COLO829 (cell line): Measurements from ENCODE around the gene AFF2.
A peak's percentile ranks its signal among the peaks of the same experiment; 100 is the strongest.

ENCODE experiments used
- DNase-seq: peaks from one replicate; pipeline ENCODE4 v3.0.0; 2012; ENCODE audit warnings: low spot score

AFF2 gene

GRCh38 chrX:148588649-148589310 lies 88.4 kb downstream of the AFF2 start:
- DNase-seq = no peak

GRCh38 chrX:148592595-148592994 lies 92.2 kb downstream of the AFF2 start:
- no peak for DNase-seq

- no peak for DNase-seq
Observed at GRCh38 chrX:148593146-148593545, 92.7 kb downstream of the AFF2 start.

GRCh38 chrX:148593987-148594386 lies 93.6 kb downstream of the AFF2 start:
- DNase-seq = no peak

- no peak for DNase-seq
Observed at GRCh38 chrX:148599404-148599803, 99.0 kb downstream of the AFF2 start.

- DNase-seq = no peak
Observed at GRCh38 chrX:148600131-148600530, 99.7 kb downstream of the AFF2 start.

GRCh38 chrX:148600581-148600980 lies 100.2 kb downstream of the AFF2 start:
- DNase-seq = no peak

- DNase-seq = peak; percentile 3
Observed at GRCh38 chrX:148601034-148601433, 100.6 kb downstream of the AFF2 start.

GRCh38 chrX:148609515-148610327 lies 109.3 kb downstream of the AFF2 start:
- no peak for DNase-seq

GRCh38 chrX:148610328-148610698 lies 109.9 kb downstream of the AFF2 start:
- DNase-seq = no peak

- DNase-seq = no peak
Observed at GRCh38 chrX:148611993-148612392, 111.6 kb downstream of the AFF2 start.

- no peak for DNase-seq
Observed at GRCh38 chrX:148612431-148612830, 112.0 kb downstream of the AFF2 start.

- DNase-seq = no peak
Observed at GRCh38 chrX:148613636-148614035, 113.2 kb downstream of the AFF2 start.

- no peak for DNase-seq
Observed at GRCh38 chrX:148615491-148615890, 115.1 kb downstream of the AFF2 start.

GRCh38 chrX:148618470-148619445 lies 118.3 kb downstream of the AFF2 start:
- no peak for DNase-seq

- no peak for DNase-seq
Observed at GRCh38 chrX:148620023-148620422, 119.6 kb downstream of the AFF2 start.

GRCh38 chrX:148624951-148625474 lies 124.6 kb downstream of the AFF2 start:
- no peak for DNase-seq

- no peak for DNase-seq
Observed at GRCh38 chrX:148628621-148629020, 128.2 kb downstream of the AFF2 start.

GRCh38 chrX:148629434-148629833 lies 129.0 kb downstream of the AFF2 start:
- no peak for DNase-seq

- DNase-seq = no peak
Observed at GRCh38 chrX:148632444-148632843, 132.0 kb downstream of the AFF2 start.

GRCh38 chrX:148633218-148633908 lies 132.9 kb downstream of the AFF2 start:
- DNase-seq = no peak

GRCh38 chrX:148634591-148634990 lies 134.2 kb downstream of the AFF2 start:
- no peak for DNase-seq
